Choroid plexus epithelial cell (primary cell): ENCODE results near the gene PI4K2A.
A peak's percentile ranks its signal among the peaks of the same experiment; 100 is the strongest.

Experiments used
- DNase-seq: peaks from one replicate; pipeline ENCODE4 v3.0.0-alpha.2; 2010; ENCODE audit warnings: low read depth
- H3K4me3 ChIP-seq: 2 replicates; pipeline ENCODE4 v1.5.1; 2011; ENCODE audit warnings: low read depth, mild to moderate bottlenecking, control low read depth, low read length, moderate library complexity
- CTCF ChIP-seq: conservative IDR thresholded peaks from 2 replicates; pipeline ENCODE4 v1.5.1; 2011; ENCODE audit warnings: low read depth, mild to moderate bottlenecking, control low read depth, inconsistent platforms, low read length, moderate library complexity

PI4K2A gene

DNA sequence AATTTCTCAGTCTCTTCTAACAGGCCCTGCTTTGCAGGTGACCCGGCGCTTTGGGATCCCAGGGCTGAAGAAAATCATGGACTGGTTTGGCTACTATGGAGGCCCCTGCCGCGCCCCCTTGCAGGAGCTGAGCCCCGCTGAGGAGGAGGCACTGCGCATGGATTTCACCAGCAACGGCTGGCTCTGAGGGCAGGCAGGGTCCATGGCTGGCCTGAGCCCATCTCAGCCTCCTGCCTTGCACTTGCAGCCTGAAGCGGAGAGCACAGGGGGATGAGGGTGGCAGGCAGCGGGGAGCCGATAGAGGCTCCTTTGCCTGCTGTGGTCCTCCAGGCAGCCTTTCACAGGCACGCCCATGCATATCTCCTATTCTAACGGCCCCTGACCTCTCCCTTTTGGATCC is 29.0 kb upstream of the PI4K2A start:
- H3K4me3 ChIP-seq, result no peak overlapping the region
- DNase-seq, result no peak
- no peak for TF ChIP-seq CTCF

DNA sequence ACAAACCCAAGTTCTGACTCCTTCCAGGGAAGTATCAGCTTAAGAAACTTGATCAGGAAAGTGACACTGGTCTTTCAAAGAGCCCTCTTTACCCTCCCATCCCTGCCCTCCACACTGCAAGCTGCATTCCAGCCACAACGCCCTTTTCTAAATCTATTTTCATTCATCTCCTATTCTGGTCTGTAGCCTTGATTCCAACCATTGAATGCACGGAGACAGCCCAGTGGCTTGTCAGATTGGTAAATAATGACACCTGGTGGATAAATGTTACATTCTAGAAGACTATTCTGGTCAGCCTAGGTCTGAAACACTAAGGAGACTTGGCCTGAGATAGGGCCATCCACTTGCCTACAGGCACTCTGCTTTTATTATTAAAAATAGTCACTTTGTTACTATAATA is 28.1 kb upstream of the PI4K2A start:
- TF ChIP-seq CTCF, result peak; percentile 45
- DNase-seq, result peak; percentile 77
- no peak overlapping the region for H3K4me3 ChIP-seq

GRCh38 chr10:97618285-97618684 is 22.2 kb upstream of the PI4K2A start:
- no peak for DNase-seq
- no peak for TF ChIP-seq CTCF
- no peak overlapping the region for H3K4me3 ChIP-seq

- DNase-seq, result no peak
- no peak overlapping the region for H3K4me3 ChIP-seq
- no peak for TF ChIP-seq CTCF
Observed at GRCh38 chr10:97618733-97619132, 21.7 kb upstream of the PI4K2A start.

- no peak for DNase-seq
- H3K4me3 ChIP-seq, result no peak overlapping the region
- TF ChIP-seq CTCF, result no peak
Observed at GRCh38 chr10:97623277-97623676, 17.2 kb upstream of the PI4K2A start.

DNA sequence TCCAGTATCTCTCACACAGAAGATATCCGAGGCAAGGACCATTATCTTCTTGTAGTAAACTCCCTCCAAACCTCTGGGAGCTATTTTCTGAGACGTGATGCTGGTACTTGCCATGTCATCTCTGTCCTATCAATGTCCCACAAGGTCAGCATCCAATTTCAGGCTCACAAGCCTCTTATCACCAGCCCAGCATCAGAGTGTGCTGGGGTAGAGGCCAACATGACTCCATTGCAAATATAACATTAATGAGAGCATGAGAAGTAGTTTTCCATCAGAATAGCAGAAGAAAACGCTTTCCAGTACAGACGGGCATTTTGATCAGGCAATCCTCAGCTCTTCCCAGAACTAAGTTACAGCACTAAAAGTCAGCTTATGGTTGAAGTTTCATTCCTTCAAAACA is 12.7 kb upstream of the PI4K2A start:
- no peak for TF ChIP-seq CTCF
- DNase-seq, result no peak
- no peak overlapping the region for H3K4me3 ChIP-seq

DNA sequence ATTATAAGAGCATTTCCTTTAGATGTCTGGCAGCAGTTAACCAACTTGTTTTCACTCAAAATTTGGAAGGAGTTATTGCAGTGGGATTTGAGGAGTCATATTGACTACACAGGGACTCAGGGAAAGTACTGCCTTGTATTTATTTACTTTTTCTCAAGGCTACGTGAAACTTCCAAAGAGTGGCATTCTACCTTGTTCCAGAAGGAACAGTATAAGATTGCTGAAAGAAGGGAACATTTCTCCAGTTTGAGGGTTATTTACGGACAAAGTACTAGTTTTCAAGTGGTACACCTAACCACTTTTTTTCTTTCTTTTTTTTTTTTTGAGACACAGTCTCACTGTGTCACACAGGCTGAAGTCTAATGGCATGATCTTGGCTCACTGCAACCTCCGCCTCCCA is 12.2 kb upstream of the PI4K2A start:
- DNase-seq, result no peak
- TF ChIP-seq CTCF, result no peak
- H3K4me3 ChIP-seq, result no peak overlapping the region
